CD4-positive, alpha-beta T cell treated with Interleukin-10 for 1 hour (primary cell): ENCODE measurements around the gene POLR1A.
A peak's percentile ranks its signal among the peaks of the same experiment; 100 is the strongest.

Experiments
- DNase-seq: peaks from one replicate; pipeline ENCODE4 v3.0.0-alpha.2; 2020

POLR1A gene

GRCh38 chr2:86094229-86094628, 11.5 kb downstream of the POLR1A start:
- DNase-seq = no peak

GRCh38 chr2:86087936-86088850, 17.5 kb downstream of the POLR1A start:
- no peak for DNase-seq

- DNase-seq = no peak
Measured at GRCh38 chr2:86082756-86083155, 22.9 kb downstream of the POLR1A start.

- no peak for DNase-seq
Measured at GRCh38 chr2:86081724-86082123, 24.0 kb downstream of the POLR1A start.

GRCh38 chr2:86079981-86080911, 25.4 kb downstream of the POLR1A start:
- peak; percentile 85 for DNase-seq

GRCh38 chr2:86078774-86079545, 26.7 kb downstream of the POLR1A start:
- peak; percentile 65 for DNase-seq

- no peak for DNase-seq
Measured at GRCh38 chr2:86075886-86076285, 29.8 kb downstream of the POLR1A start.

GRCh38 chr2:86074811-86075210, 30.9 kb downstream of the POLR1A start:
- DNase-seq = no peak

- no peak for DNase-seq
Measured at GRCh38 chr2:86074256-86074655, 31.4 kb downstream of the POLR1A start.

GRCh38 chr2:86073225-86073624, 32.5 kb downstream of the POLR1A start:
- DNase-seq = no peak

GRCh38 chr2:86072271-86072858, 33.3 kb downstream of the POLR1A start:
- no peak for DNase-seq

GRCh38 chr2:86070868-86071267, 34.8 kb downstream of the POLR1A start:
- DNase-seq = no peak

GRCh38 chr2:86069783-86070339, 35.8 kb downstream of the POLR1A start:
- no peak for DNase-seq

GRCh38 chr2:86069091-86069685, 36.5 kb downstream of the POLR1A start:
- DNase-seq = no peak

GRCh38 chr2:86068648-86069047, 37.0 kb downstream of the POLR1A start:
- no peak for DNase-seq

GRCh38 chr2:86068136-86068588, 37.5 kb downstream of the POLR1A start:
- DNase-seq = peak; percentile 54

- no peak for DNase-seq
Measured at GRCh38 chr2:86066915-86067314, 38.8 kb downstream of the POLR1A start.

- no peak for DNase-seq
Measured at GRCh38 chr2:86066007-86066578, 39.6 kb downstream of the POLR1A start.

- DNase-seq = no peak
Measured at GRCh38 chr2:86065512-86065911, 40.2 kb downstream of the POLR1A start.

GRCh38 chr2:86064006-86064405, 41.7 kb downstream of the POLR1A start:
- no peak for DNase-seq

GRCh38 chr2:86062043-86062442, 43.6 kb downstream of the POLR1A start:
- DNase-seq = no peak
